GM23338 (cell line): ENCODE results near the gene SDF2L1. TPM values are rescaled to one million over a fixed set of nuclear protein-coding genes. Genes with fewer than 3 reads are reported as not detected.

ENCODE experiments used
- ATAC-seq: fragments of 200-7000 bp; cut with Tn5 transposase; 3 replicates; pipeline ENCODE4 v1.9.1; 2020
- DNase-seq: peaks from one replicate; pipeline ENCODE4 v3.0.0-alpha.2; 2015; ENCODE audit warnings: low spot score
- H2AFZ ChIP-seq: fragments of 200-600 bp; sonication (generic); 2 replicates; pipeline ENCODE4 v1.8.0; 2016; ENCODE audit warnings: antibody characterized with exemption, mild to moderate bottlenecking, moderate library complexity
- H3F3A ChIP-seq: fragments of 200-600 bp; sonication (generic); replicated peaks from 2 replicates; pipeline ENCODE4 v1.8.0; 2017; ENCODE audit warnings: antibody characterized with exemption, mixed run types, low read depth
- H3K27ac ChIP-seq: fragments of 200-600 bp; sonication (generic); 2 replicates; pipeline ENCODE4 v1.6.1; 2016; ENCODE audit warnings: low read depth
- H3K27me3 ChIP-seq: fragments of 200-600 bp; sonication (generic); 2 replicates; pipeline ENCODE4 v1.8.0; 2016; ENCODE audit warnings: mild to moderate bottlenecking, mixed run types, moderate library complexity; ENCODE audit not compliant: insufficient read depth
- H3K36me3 ChIP-seq: fragments of 200-600 bp; sonication (generic); 2 replicates; pipeline ENCODE4 v1.8.0; 2016; ENCODE audit warnings: mild to moderate bottlenecking; ENCODE audit not compliant: insufficient read depth
- H3K4me1 ChIP-seq: fragments of 200-600 bp; sonication (generic); 2 replicates; pipeline ENCODE4 v1.8.0; 2016; ENCODE audit warnings: mild to moderate bottlenecking, moderate library complexity; ENCODE audit not compliant: insufficient read depth
- H3K4me2 ChIP-seq: fragments of 200-600 bp; sonication (generic); 2 replicates; pipeline ENCODE4 v1.7.1; 2017; ENCODE audit warnings: mixed run types
- H3K4me3 ChIP-seq: fragments of 200-600 bp; sonication (generic); 2 replicates; pipeline ENCODE4 v1.6.1; 2016; ENCODE audit warnings: mixed run types
- H3K79me2 ChIP-seq: fragments of 200-600 bp; sonication (generic); replicated peaks from 2 replicates; pipeline ENCODE4 v1.8.0; 2017; ENCODE audit warnings: mild to moderate bottlenecking; ENCODE audit not compliant: insufficient read depth
- H3K9me2 ChIP-seq: fragments of 200-600 bp; sonication (generic); 2 replicates; pipeline ENCODE4 v1.8.0; 2017; ENCODE audit not compliant: insufficient read depth
- H4K20me1 ChIP-seq: fragments of 200-600 bp; sonication (generic); replicated peaks from 2 replicates; pipeline ENCODE4 v1.8.0; 2017; ENCODE audit warnings: mild to moderate bottlenecking; ENCODE audit not compliant: insufficient read depth
- H3K27ac Mint-ChIP-seq: 2 replicates; pipeline ENCODE4 v1.8.0; 2020; ENCODE audit warnings: inconsistent platforms, mild to moderate bottlenecking, moderate library complexity, mixed read lengths
- H3K27me3 Mint-ChIP-seq: 3 replicates; pipeline ENCODE4 v1.8.0; 2022; ENCODE audit warnings: low read depth, mild to moderate bottlenecking, moderate library complexity, mixed read lengths, inconsistent platforms; ENCODE audit not compliant: insufficient read depth, poor library complexity
- H3K36me3 Mint-ChIP-seq: 3 replicates; pipeline ENCODE4 v1.8.0; 2021; ENCODE audit warnings: low read depth, mild to moderate bottlenecking, inconsistent platforms, moderate library complexity, mixed read lengths
- H3K4me1 Mint-ChIP-seq: 3 replicates; pipeline ENCODE4 v1.8.0; 2020; ENCODE audit warnings: mild to moderate bottlenecking, inconsistent platforms, mixed read lengths
- H3K4me3 Mint-ChIP-seq: 3 replicates; pipeline ENCODE4 v1.8.0; 2021; ENCODE audit warnings: moderate library complexity, mild to moderate bottlenecking, inconsistent platforms, mixed read lengths
- H3K9me3 Mint-ChIP-seq: 3 replicates; pipeline ENCODE4 v1.8.0; 2020; ENCODE audit warnings: moderate library complexity, mild to moderate bottlenecking, inconsistent platforms, mixed read lengths
- CREB1 ChIP-seq: fragments of 250-450 bp; sonication (Bioruptor Pico); IDR thresholded peaks from 2 replicates; pipeline ENCODE4 v1.5.0; 2020; ENCODE audit warnings: low read depth, mild to moderate bottlenecking, moderate library complexity
- EZH2 ChIP-seq: fragments of 200-600 bp; sonication (generic); IDR thresholded peaks from one replicate; pipeline ENCODE4 v1.8.0; 2017; ENCODE audit warnings: antibody characterized with exemption, mild to moderate bottlenecking, low read depth; ENCODE audit not compliant: unreplicated experiment
- JUNB ChIP-seq: IDR thresholded peaks from one replicate; pipeline ENCODE4 v1.6.1; 2016; ENCODE audit warnings: antibody characterized with exemption; ENCODE audit not compliant: unreplicated experiment
- POLR2AphosphoS5 ChIP-seq: IDR thresholded peaks from 2 replicates; pipeline ENCODE4 v1.6.1; 2016; ENCODE audit warnings: antibody characterized with exemption, low read depth
- STAT1 ChIP-seq: IDR thresholded peaks from one replicate; pipeline ENCODE4 v1.6.1; 2016; ENCODE audit warnings: antibody characterized with exemption; ENCODE audit not compliant: unreplicated experiment
- ZNF114 ChIP-seq: fragments of 250-450 bp; sonication (Bioruptor Pico); IDR thresholded peaks from 2 replicates; pipeline ENCODE4 v1.5.0; 2020; ENCODE audit warnings: mild to moderate bottlenecking, moderate library complexity
- polyA plus RNA-seq: library from polyadenylated mRNA; unstranded; fragments of >200 nt; fragmentation: Nextera tagmentation; extraction: Ambion mirVana; gene quantifications from 2 replicates; pipeline ENCODE4 v1.2.1, GENCODE V29; 2016
- total RNA-seq: library from RNA; depleted of rRNA; stranded (reverse); fragments of >200 nt; shearing (Covaris generic); gene quantifications from 2 replicates; pipeline ENCODE4 v1.2.3, GENCODE V29; 2014
- TF ChIP-seq, protein P1 (sequence below): fragments of 250-450 bp; sonication (Bioruptor Pico); IDR thresholded peaks from 2 replicates; pipeline ENCODE4 v1.5.0; 2020; ENCODE audit warnings: mild to moderate bottlenecking, moderate library complexity
- TF ChIP-seq, protein P2 (sequence below), 2 experiments: fragments of 200-600 bp in 1 of 2; sonication (generic) in 1 of 2; conservative IDR thresholded peaks; 2 replicates each; pipeline versions ENCODE4 v1.5.1 to v1.6.1; 2016 to 2017; ENCODE audit warnings: antibody characterized with exemption in 2 of 2, low read depth in 2 of 2, mild to moderate bottlenecking in 2 of 2, moderate library complexity in 1 of 2

SDF2L1 gene
- total and polyA plus RNA-seq, 2 experiments from 2014 or later = 62.3 to 72.7 TPM

DNA sequence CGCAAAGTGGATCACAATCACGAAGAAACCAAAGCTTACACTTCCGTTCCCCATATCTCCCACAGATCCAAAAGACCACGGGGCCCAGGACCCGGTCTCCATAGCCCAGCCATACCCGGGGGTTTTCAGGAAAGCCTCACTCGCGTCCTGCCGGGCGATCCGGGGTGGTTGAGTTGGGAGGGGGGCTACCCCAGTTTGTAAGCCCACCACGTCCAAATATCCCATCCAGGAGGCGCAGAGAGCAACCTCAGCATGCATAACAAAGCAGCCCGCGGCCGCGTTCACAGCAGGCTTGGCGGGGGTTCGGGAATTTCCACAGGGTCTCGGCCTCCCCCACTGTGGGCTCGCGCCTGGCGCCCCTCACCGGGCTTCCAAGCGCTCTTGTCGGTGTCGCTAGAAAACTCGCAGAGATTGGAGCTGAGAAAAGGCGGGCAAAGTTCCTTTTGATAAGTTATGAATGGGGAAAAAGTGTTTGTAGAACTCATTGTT lies 9.5 kb downstream of the SDF2L1 start (continued):
- TF ChIP-seq, protein P1, sequence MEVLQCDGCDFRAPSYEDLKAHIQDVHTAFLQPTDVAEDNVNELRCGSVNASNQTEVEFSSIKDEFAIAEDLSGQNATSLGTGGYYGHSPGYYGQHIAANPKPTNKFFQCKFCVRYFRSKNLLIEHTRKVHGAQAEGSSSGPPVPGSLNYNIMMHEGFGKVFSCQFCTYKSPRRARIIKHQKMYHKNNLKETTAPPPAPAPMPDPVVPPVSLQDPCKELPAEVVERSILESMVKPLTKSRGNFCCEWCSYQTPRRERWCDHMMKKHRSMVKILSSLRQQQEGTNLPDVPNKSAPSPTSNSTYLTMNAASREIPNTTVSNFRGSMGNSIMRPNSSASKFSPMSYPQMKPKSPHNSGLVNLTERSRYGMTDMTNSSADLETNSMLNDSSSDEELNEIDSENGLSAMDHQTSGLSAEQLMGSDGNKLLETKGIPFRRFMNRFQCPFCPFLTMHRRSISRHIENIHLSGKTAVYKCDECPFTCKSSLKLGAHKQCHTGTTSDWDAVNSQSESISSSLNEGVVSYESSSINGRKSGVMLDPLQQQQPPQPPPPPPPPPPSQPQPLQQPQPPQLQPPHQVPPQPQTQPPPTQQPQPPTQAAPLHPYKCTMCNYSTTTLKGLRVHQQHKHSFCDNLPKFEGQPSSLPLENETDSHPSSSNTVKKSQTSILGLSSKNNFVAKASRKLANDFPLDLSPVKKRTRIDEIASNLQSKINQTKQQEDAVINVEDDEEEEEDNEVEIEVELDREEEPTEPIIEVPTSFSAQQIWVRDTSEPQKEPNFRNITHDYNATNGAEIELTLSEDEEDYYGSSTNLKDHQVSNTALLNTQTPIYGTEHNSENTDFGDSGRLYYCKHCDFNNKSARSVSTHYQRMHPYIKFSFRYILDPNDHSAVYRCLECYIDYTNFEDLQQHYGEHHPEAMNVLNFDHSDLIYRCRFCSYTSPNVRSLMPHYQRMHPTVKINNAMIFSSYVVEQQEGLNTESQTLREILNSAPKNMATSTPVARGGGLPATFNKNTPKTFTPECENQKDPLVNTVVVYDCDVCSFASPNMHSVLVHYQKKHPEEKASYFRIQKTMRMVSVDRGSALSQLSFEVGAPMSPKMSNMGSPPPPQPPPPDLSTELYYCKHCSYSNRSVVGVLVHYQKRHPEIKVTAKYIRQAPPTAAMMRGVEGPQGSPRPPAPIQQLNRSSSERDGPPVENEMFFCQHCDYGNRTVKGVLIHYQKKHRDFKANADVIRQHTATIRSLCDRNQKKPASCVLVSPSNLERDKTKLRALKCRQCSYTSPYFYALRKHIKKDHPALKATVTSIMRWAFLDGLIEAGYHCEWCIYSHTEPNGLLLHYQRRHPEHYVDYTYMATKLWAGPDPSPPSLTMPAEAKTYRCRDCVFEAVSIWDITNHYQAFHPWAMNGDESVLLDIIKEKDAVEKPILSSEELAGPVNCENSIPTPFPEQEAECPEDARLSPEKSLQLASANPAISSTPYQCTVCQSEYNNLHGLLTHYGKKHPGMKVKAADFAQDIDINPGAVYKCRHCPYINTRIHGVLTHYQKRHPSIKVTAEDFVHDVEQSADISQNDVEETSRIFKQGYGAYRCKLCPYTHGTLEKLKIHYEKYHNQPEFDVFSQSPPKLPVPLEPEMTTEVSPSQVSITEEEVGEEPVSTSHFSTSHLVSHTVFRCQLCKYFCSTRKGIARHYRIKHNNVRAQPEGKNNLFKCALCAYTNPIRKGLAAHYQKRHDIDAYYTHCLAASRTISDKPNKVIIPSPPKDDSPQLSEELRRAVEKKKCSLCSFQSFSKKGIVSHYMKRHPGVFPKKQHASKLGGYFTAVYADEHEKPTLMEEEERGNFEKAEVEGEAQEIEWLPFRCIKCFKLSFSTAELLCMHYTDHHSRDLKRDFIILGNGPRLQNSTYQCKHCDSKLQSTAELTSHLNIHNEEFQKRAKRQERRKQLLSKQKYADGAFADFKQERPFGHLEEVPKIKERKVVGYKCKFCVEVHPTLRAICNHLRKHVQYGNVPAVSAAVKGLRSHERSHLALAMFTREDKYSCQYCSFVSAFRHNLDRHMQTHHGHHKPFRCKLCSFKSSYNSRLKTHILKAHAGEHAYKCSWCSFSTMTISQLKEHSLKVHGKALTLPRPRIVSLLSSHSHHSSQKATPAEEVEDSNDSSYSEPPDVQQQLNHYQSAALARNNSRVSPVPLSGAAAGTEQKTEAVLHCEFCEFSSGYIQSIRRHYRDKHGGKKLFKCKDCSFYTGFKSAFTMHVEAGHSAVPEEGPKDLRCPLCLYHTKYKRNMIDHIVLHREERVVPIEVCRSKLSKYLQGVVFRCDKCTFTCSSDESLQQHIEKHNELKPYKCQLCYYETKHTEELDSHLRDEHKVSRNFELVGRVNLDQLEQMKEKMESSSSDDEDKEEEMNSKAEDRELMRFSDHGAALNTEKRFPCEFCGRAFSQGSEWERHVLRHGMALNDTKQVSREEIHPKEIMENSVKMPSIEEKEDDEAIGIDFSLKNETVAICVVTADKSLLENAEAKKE (CRISPR knock-in tag) = no peak
- TF ChIP-seq, protein P2, sequence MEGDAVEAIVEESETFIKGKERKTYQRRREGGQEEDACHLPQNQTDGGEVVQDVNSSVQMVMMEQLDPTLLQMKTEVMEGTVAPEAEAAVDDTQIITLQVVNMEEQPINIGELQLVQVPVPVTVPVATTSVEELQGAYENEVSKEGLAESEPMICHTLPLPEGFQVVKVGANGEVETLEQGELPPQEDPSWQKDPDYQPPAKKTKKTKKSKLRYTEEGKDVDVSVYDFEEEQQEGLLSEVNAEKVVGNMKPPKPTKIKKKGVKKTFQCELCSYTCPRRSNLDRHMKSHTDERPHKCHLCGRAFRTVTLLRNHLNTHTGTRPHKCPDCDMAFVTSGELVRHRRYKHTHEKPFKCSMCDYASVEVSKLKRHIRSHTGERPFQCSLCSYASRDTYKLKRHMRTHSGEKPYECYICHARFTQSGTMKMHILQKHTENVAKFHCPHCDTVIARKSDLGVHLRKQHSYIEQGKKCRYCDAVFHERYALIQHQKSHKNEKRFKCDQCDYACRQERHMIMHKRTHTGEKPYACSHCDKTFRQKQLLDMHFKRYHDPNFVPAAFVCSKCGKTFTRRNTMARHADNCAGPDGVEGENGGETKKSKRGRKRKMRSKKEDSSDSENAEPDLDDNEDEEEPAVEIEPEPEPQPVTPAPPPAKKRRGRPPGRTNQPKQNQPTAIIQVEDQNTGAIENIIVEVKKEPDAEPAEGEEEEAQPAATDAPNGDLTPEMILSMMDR (conservative IDR thresholded peaks at IDR 0.05; ENCODE audit: low read depth in 2 of 2) = no peak
- TF ChIP-seq EZH2 = no peak

DNA sequence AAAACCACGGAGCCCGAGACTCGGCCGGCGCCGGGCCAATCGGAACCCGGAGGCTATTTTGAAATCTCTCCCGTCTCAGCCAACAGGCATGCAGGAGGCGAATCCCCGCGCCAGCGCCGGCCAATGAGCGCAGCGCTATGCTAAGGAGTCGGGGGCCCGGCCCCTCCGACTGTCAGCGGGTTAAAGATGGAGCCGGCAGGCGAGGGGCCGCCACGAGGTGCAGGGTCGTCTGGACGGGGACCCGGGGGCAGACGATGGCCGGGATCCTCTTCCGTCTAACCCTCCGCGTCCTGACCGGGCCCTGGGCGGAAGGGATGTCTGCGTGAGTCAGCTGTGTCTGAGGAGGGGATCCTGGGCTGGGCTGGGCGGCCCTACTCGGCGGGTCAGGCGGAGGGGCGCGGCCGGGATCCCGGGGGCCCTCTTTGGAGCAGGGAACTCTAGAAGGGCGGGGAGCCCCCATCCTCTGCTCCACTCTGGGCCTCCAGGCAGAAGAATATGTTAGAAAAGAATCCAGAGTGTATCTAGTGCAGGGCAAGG lies 10.0 kb downstream of the SDF2L1 start:
- Mint-ChIP-seq H3K27ac (peak overlapping the region; percentile 97), H3K4me1 (peaks cover 28% of the 10 kb centered on the region), H3K4me3 (peak overlapping the region; percentile 94), H3K27me3 (peaks cover 9% of the 10 kb centered on the region), H3K36me3 (peaks cover 34% of the 10 kb centered on the region), H3K9me3 (no peaks in the 10 kb centered on the region)
- H3K36me3 ChIP-seq = peaks cover 13% of the 10 kb centered on the region; the same call in 1 of the 2 replicates
- H3F3A ChIP-seq = peaks cover 41% of the 10 kb centered on the region
- peak overlapping the region; percentile 87 for H3K4me2 ChIP-seq
- H3K9me2 ChIP-seq = no peaks in the 10 kb centered on the region
- H4K20me1 ChIP-seq = no peaks in the 10 kb centered on the region; the same call in 1 of the 2 replicates
- peaks cover 7% of the 10 kb centered on the region for H3K79me2 ChIP-seq
- H2AFZ ChIP-seq = peak overlapping the region; percentile 73; the same call in 1 of the 2 replicates
- peak; percentile 91 for ATAC-seq
- H3K27ac ChIP-seq = no peak overlapping the region
- DNase-seq = peak; percentile 96
- H3K4me3 ChIP-seq = peak overlapping the region; percentile 62
- peaks cover 26% of the 10 kb centered on the region for H3K4me1 ChIP-seq
- TF ChIP-seq, protein P2 (conservative IDR thresholded peaks at IDR 0.05; ENCODE audit: low read depth in 2 of 2) = no peak
- TF ChIP-seq STAT1 (no peak), EZH2 (no peak), JUNB (no peak), ZNF114 (CRISPR knock-in tag) (no peak), POLR2AphosphoS5 (peak; percentile 75), CREB1 (CRISPR knock-in tag) (no peak)
- H3K27me3 ChIP-seq = no peaks in the 10 kb centered on the region
